ENCODE results near the gene SLC8A1.

SLC8A1 gene

DNA sequence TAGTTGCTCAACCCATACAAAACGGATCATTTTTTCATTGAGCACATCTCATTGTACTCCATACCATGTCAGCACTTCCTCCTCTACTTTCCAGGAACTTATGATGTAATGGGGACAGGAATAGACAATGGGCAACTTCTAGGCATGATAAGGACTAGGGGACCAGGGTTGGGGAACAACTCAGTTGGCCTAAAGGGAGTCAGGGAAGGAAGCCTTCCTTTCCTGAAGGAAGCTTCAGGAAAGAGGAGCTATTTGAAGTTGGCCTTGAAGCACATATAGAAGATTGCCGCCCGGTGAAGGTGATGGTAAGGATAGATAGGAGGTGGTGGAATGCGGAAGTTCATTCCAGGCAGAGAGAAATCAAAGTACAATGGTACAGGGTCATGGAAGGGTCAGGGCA, 283.9 kb downstream of the SLC8A1 start:
- DNase-seq (ENCODE audit: extremely low read depth, low read depth) = no peak

DNA sequence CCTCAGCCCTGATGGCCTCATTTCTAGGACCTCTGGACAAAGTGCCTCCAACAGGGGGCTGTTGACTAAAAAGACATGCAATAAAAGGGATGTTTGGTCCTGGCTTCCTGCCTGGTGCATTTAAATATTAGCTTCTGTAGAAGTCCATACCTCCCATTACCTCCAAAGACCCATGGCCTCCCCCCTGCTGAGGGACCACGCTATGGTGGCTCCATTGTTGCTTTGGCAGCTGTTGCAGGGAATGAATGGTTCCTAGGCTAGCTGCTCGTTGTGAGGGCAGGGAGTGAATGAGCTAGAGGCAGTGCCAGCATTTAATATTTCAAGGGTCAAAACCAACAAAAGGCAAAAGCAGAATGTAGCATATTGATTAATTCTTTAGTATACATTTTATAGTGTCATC, 285.9 kb downstream of the SLC8A1 start:
- DNase-seq (ENCODE audit: extremely low read depth, low read depth) = no peak
- no peak for TF ChIP-seq CTCF (IDR thresholded peaks at IDR 0.05; ENCODE audit: low read depth, low read length, missing control alignments)
- H3K4me3 ChIP-seq (replicated peaks; ENCODE audit: low read depth, low read length) = no peak overlapping the region

More for the DNA sequence above, 283.9 kb downstream of the SLC8A1 start:
- H3K4me3 ChIP-seq (replicated peaks; ENCODE audit: low read depth, low read length) = no peak overlapping the region
- TF ChIP-seq CTCF (IDR thresholded peaks at IDR 0.05; ENCODE audit: low read depth, low read length, missing control alignments) = no peak

GRCh38 chr2:40165509-40165844, 286.4 kb downstream of the SLC8A1 start:
- no peak for TF ChIP-seq CTCF (IDR thresholded peaks at IDR 0.05; ENCODE audit: low read depth, low read length, missing control alignments)
- no peak overlapping the region for H3K4me3 ChIP-seq (replicated peaks; ENCODE audit: low read depth, low read length)
- no peak for DNase-seq (ENCODE audit: extremely low read depth, low read depth)

DNA sequence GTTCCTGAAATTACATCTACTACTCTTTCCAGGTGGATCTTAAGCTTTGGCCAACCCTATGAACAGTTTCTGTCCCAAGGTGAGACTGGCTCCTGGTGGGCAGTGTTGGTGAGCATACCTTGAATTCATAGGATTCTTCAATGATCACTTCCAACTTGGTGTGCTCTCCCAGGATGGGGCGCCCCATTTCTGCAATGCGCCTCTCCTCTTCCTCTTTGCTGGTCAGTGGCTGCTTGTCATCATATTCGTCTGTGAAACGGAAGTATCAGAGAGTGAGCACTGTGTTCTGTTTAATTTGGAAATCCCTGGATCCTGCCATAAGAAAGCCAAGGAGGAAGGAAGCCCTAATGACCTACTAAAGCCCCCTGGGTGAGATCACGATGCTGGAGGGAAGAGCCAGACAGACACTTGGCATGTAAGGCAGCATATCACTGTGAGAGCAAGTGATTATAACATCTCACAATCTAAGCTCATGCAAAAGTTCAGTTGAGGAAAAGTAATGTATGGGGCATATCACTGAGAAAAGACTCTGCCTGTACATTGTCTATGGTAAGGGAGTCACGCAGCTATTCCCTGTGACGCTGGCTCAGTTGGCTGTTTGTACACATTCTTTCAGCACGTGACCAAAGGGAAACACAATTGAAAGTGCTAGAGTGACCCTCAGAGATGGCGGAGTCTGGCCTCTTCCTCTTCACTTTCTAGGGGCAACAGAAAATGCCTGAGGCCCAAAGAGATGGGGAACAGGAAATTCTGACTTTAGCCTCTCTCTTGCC, 287.0 kb downstream of the SLC8A1 start:
- TF ChIP-seq CTCF (IDR thresholded peaks at IDR 0.05; ENCODE audit: low read depth, low read length, missing control alignments) = no peak
- DNase-seq (ENCODE audit: extremely low read depth, low read depth) = no peak
- H3K4me3 ChIP-seq (replicated peaks; ENCODE audit: low read depth, low read length) = no peak overlapping the region

GRCh38 chr2:40161986-40162385, 289.9 kb downstream of the SLC8A1 start:
- TF ChIP-seq CTCF (IDR thresholded peaks at IDR 0.05; ENCODE audit: low read depth, low read length, missing control alignments) = no peak
- DNase-seq (ENCODE audit: extremely low read depth, low read depth) = no peak
- H3K4me3 ChIP-seq (replicated peaks; ENCODE audit: low read depth, low read length) = no peak overlapping the region

DNA sequence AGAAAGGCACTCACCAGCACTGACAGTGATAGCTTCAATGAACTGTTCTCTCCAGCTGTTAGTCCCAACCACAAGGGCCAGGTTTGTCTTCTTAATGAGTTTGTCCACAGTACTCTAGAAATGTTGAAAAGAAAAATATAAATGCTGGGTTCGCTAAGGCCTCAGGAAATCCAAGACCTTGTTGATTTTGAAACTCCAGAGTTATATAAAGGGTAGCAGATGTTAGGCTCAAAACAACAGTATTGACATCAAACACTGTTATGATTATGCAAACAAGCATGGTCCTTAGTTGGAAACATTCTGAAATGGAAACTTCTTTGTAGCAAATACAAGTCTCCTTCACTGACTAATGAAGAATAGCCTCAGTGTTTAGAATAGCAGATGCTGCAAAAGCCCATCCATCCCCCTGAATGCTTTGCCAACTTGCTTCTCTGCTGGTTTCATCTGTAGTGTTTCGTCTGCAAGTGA, 291.1 kb downstream of the SLC8A1 start:
- H3K4me3 ChIP-seq (replicated peaks; ENCODE audit: low read depth, low read length) = no peak overlapping the region
- no peak for TF ChIP-seq CTCF (IDR thresholded peaks at IDR 0.05; ENCODE audit: low read depth, low read length, missing control alignments)
- no peak for DNase-seq (ENCODE audit: extremely low read depth, low read depth)

DNA sequence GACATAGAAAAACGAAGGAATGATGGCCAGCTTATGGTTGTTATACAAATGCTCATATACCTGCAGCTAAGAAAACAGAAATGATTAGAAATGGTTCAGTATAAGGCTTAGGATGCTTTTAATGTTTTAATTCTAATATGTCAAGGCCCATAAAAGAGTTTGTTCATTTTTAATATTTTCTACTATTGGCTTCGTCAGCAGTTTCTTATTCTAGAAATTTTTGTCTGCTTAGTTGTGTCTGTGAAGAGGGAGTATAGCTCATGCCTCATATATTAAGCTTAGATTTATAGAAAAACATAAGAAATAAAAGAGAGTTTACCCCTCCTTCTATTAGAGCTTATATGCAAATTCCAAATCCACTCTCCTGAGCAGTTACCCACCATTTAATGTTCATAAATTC, 292.6 kb downstream of the SLC8A1 start:
- no peak for TF ChIP-seq CTCF (IDR thresholded peaks at IDR 0.05; ENCODE audit: low read depth, low read length, missing control alignments)
- DNase-seq (ENCODE audit: extremely low read depth, low read depth) = no peak
- no peak overlapping the region for H3K4me3 ChIP-seq (replicated peaks; ENCODE audit: low read depth, low read length)

Data from HFF-Myc (cell line).